Gastrocnemius medialis (tissue), 4 donors: ENCODE data around the gene WHRN. TPM values are rescaled to one million over a fixed set of nuclear protein-coding genes. Genes with fewer than 3 reads are reported as not detected.

Source experiments
- ATAC-seq, 2 donors: fragments of 150-250 bp; one replicate each; pipeline ENCODE4 v1.9.1; 2016
- DNase-seq, 2 donors: peaks; one replicate each; pipeline ENCODE4 v3.0.0-alpha.2; 2019
- H3K27ac ChIP-seq, 4 donors: fragments of 200-600 bp; sonication (generic); 1 replicate in 1 of 4; 2 replicates in 3 of 4; pipeline ENCODE4 v1.5.1; 2016 to 2018; ENCODE audit warnings: mild to moderate bottlenecking in 2 of 4, moderate library complexity in 1 of 4
- H3K27me3 ChIP-seq, 3 donors: fragments of 200-600 bp; sonication (generic) in 2 of 3; 1 replicate in 1 of 3; 2 replicates in 2 of 3; pipeline versions ENCODE4 v1.5.1 to v1.6.0; 2016 to 2019; ENCODE audit warnings: mild to moderate bottlenecking in 1 of 3, moderate library complexity in 1 of 3
- H3K36me3 ChIP-seq, 2 donors: fragments of 200-600 bp; sonication (generic) in 1 of 2; one replicate each; pipeline ENCODE4 v1.5.1; 2017 to 2018
- H3K4me1 ChIP-seq, 2 donors: fragments of 200-600 bp; sonication (generic) in 1 of 2; one replicate each; pipeline ENCODE4 v1.5.1; 2016 to 2017; ENCODE audit warnings: mild to moderate bottlenecking in 2 of 2
- H3K4me3 ChIP-seq, 4 donors: fragments of 200-600 bp; sonication (generic) in 3 of 4; 1 replicate in 1 of 4; 2 replicates in 3 of 4; pipeline ENCODE4 v1.5.1; 2016 to 2019; ENCODE audit warnings: mild to moderate bottlenecking in 2 of 4
- H3K9me3 ChIP-seq, 3 donors: fragments of 200-600 bp; sonication (generic) in 2 of 3; 1 replicate in 1 of 3; 2 replicates in 2 of 3; pipeline ENCODE4 v1.5.1; 2016 to 2019
- CTCF ChIP-seq, 5 experiments: fragments of 450-650 bp in 3 of 5; fragments of 200-600 bp in 2 of 5; sonication (generic) in 2 of 5; IDR thresholded peaks in 4 of 5; conservative IDR thresholded peaks in 1 of 5; 1 replicate in 4 of 5; 2 replicates in 1 of 5; pipeline ENCODE4 v1.5.1; 2016 to 2019; ENCODE audit warnings: antibody characterized with exemption in 5 of 5, mild to moderate bottlenecking in 3 of 5, moderate library complexity in 3 of 5
- POLR2A ChIP-seq, 2 donors: fragments of 450-650 bp; IDR thresholded peaks; one replicate each; pipeline ENCODE4 v1.6.1; 2017; ENCODE audit warnings: antibody characterized with exemption in 2 of 2, mild to moderate bottlenecking in 2 of 2, moderate library complexity in 2 of 2
- in situ Hi-C, 4 donors: fragments of 200-750 bp; cut with MboI; loops; one replicate each; pipeline versions ENCODE4 v1.15.0 to v1.8.0; 2017; ENCODE audit warnings: low sequenced_read_pairs in 4 of 4
- intact Hi-C: fragments of 100-400 bp; cut with DNase I; formaldehyde crosslinking; loops from one replicate; pipeline ENCODE4 v1.15.1; 2023; ENCODE audit warnings: low total_unique reads
- total RNA-seq, 4 donors: library from RNA; depleted of rRNA; stranded (reverse); fragments of >200 nt; gene quantifications; one replicate each; pipeline versions ENCODE4 v1.1.0 to v1.2.3, GENCODE V29; 2016

The WHRN gene
- total RNA-seq, 4 donors from 2014 or later: 0.16 to 0.18 TPM; not detected in 2

- DNase-seq: peak in 1 of 2 donors; percentile 37
- in situ Hi-C loops: no loop called here
- H3K36me3 ChIP-seq: no peaks in the 10 kb centered on the region
These were observed 118.2 kb downstream of the WHRN start for GRCh38 chr9:114386886-114387679.

GRCh38 chr9:114386361-114386885 is 118.8 kb downstream of the WHRN start:
- intact Hi-C loops (no loop called here), in situ Hi-C loops (no loop called here)
- Histone ChIP-seq H3K9me3 (no peaks in the 10 kb centered on the region), H3K4me3 (peak overlapping the region; percentile 49 to 59 (median 56)), H3K27ac (peak overlapping the region; percentile 74 to 81 (median 77)), H3K4me1 (peaks cover 28 to 29% of the 10 kb centered on the region in 2 donors), H3K36me3 (no peaks in the 10 kb centered on the region), H3K27me3 (no peaks in the 10 kb centered on the region)
- TF ChIP-seq CTCF (IDR thresholded peaks at IDR 0.05 in 4 of 5, conservative IDR thresholded peaks at IDR 0.05 in 1 of 5) (no peak), POLR2A (IDR thresholded peaks at IDR 0.05) (no peak)
- DNase-seq (no peak), ATAC-seq (no peak)

More at GRCh38 chr9:114386886-114387679, 118.2 kb downstream of the WHRN start:
- no peaks in the 10 kb centered on the region for H3K9me3 ChIP-seq
- peak overlapping the region; percentile 49 to 59 (median 56) for H3K4me3 ChIP-seq
- H3K27me3 ChIP-seq: no peaks in the 10 kb centered on the region
- ATAC-seq: peak in 1 of 2 donors; percentile 12
- H3K27ac ChIP-seq: peak overlapping the region; percentile 74 to 81 (median 77)
- H3K4me1 ChIP-seq: peaks cover 28 to 29% of the 10 kb centered on the region in 2 donors
- no peak for TF ChIP-seq POLR2A (IDR thresholded peaks at IDR 0.05)
- TF ChIP-seq CTCF (IDR thresholded peaks at IDR 0.05 in 4 of 5, conservative IDR thresholded peaks at IDR 0.05 in 1 of 5): no peak
- intact Hi-C loops: no loop called here

- intact Hi-C loops: no loop called here
- H3K27me3 ChIP-seq: no peaks in the 10 kb centered on the region
- ATAC-seq (peak; percentile 58 to 68), DNase-seq (peak; percentile 67 to 76)
- peak overlapping the region in 3 of 4 donors; percentile 53 to 59 (median 58) for H3K4me3 ChIP-seq
- no peaks in the 10 kb centered on the region for H3K36me3 ChIP-seq
- H3K27ac ChIP-seq: peak overlapping the region; percentile 74 to 81 (median 78)
- H3K4me1 ChIP-seq: peaks cover 28 to 29% of the 10 kb centered on the region in 2 donors
- peak; percentile 41 to 67 for TF ChIP-seq POLR2A (IDR thresholded peaks at IDR 0.05)
- TF ChIP-seq CTCF (IDR thresholded peaks at IDR 0.05 in 4 of 5, conservative IDR thresholded peaks at IDR 0.05 in 1 of 5): no peak
- in situ Hi-C loops: no loop called here
- H3K9me3 ChIP-seq: no peaks in the 10 kb centered on the region
These were observed 119.7 kb downstream of the WHRN start for GRCh38 chr9:114385397-114386181.

- Histone ChIP-seq H3K36me3 (no peaks in the 10 kb centered on the region), H3K4me3 (no peak overlapping the region), H3K27me3 (no peaks in the 10 kb centered on the region), H3K9me3 (no peaks in the 10 kb centered on the region), H3K4me1 (peaks cover 28 to 29% of the 10 kb centered on the region in 2 donors), H3K27ac (peak overlapping the region; percentile 71 to 81 (median 78))
- ATAC-seq: no peak
- in situ Hi-C loops (no loop called here), intact Hi-C loops (no loop called here)
- TF ChIP-seq CTCF (IDR thresholded peaks at IDR 0.05 in 4 of 5, conservative IDR thresholded peaks at IDR 0.05 in 1 of 5) (no peak), POLR2A (IDR thresholded peaks at IDR 0.05) (no peak)
- DNase-seq: no peak
These were observed 120.4 kb downstream of the WHRN start for GRCh38 chr9:114384836-114385396.
